K562 (cell line): ENCODE measurements around the gene HRAS. TPM values are rescaled to one million over a fixed set of nuclear protein-coding genes. Genes with fewer than 3 reads are reported as not detected.

ENCODE experiments used
- ARNT ChIP-seq, 2 experiments: fragments of 450-650 bp; IDR thresholded peaks; 2 replicates each; pipeline ENCODE4 v1.6.1; 2016; ENCODE audit warnings: mild to moderate bottlenecking in 1 of 2
- BDP1 ChIP-seq: IDR thresholded peaks from 3 replicates; pipeline ENCODE4 v1.6.1; 2011; ENCODE audit not compliant: insufficient read length, insufficient read depth
- ELF4 ChIP-seq: fragments of 450-650 bp; formaldehyde crosslinking; IDR thresholded peaks from 2 replicates; pipeline ENCODE4 v1.4.0; 2022; ENCODE audit warnings: missing genetic modification characterization
- ETV6 ChIP-seq, 3 experiments: fragments of 150-350 bp in 1 of 3; sonication (generic) in 1 of 3; formaldehyde crosslinking in 1 of 3; IDR thresholded peaks; 2 replicates each; pipeline versions ENCODE4 v1.6.1 to v1.8.0; 2014 to 2022; ENCODE audit warnings: borderline replicate concordance in 2 of 3, low read depth in 2 of 3, antibody characterized with exemption in 1 of 3, low read length in 1 of 3, mild to moderate bottlenecking in 1 of 3, missing genetic modification reagents in 1 of 3
- FOSL1 ChIP-seq: fragments of 200-800 bp; sonication (Bioruptor generic); conservative IDR thresholded peaks from 2 replicates; pipeline ENCODE4 v1.6.1; 2016; ENCODE audit warnings: missing genetic modification characterization, missing compliant biosample characterization
- GATAD2A ChIP-seq: fragments of 450-650 bp; IDR thresholded peaks from 2 replicates; pipeline ENCODE4 v1.6.1; 2017
- HDAC2 ChIP-seq: fragments of 450-650 bp; IDR thresholded peaks from 2 replicates; pipeline ENCODE4 v1.6.1; 2016; ENCODE audit warnings: mild to moderate bottlenecking
- HMG20B ChIP-seq: fragments of 250-450 bp; sonication (Bioruptor Pico); IDR thresholded peaks from 2 replicates; pipeline ENCODE4 v1.5.0; 2021; ENCODE audit warnings: mild to moderate bottlenecking
- KDM1A ChIP-seq, 2 experiments: fragments of 450-650 bp; IDR thresholded peaks; 2 replicates each; pipeline ENCODE4 v1.6.1; 2016; ENCODE audit warnings: mild to moderate bottlenecking in 2 of 2
- KDM5B ChIP-seq: fragments of 200-600 bp; sonication (generic); IDR thresholded peaks from 2 replicates; pipeline ENCODE4 v1.6.1; 2012; ENCODE audit warnings: low read depth, mild to moderate bottlenecking, moderate library complexity, low read length, control low read depth, inconsistent platforms; ENCODE audit not compliant: insufficient replicate concordance
- MAFF ChIP-seq: IDR thresholded peaks from 2 replicates; pipeline ENCODE4 v1.6.1; 2012; ENCODE audit warnings: low read length, improper control_type of control experiment
- MEF2D ChIP-seq: conservative IDR thresholded peaks from 2 replicates; pipeline ENCODE4 v1.6.1; 2016; ENCODE audit warnings: low read depth, missing genetic modification characterization, missing compliant biosample characterization
- MXI1 ChIP-seq: IDR thresholded peaks from 2 replicates; pipeline ENCODE4 v1.6.1; 2011; ENCODE audit warnings: low read depth, mild to moderate bottlenecking, improper control_type of control experiment, low read length
- STAT5A ChIP-seq: IDR thresholded peaks from 2 replicates; pipeline ENCODE4 v1.6.1; 2012; ENCODE audit warnings: low read length, inconsistent platforms, borderline replicate concordance
- TEAD2 ChIP-seq: fragments of 450-650 bp; IDR thresholded peaks from 2 replicates; pipeline ENCODE4 v1.6.1; 2016; ENCODE audit warnings: missing genetic modification characterization, control low read depth, missing compliant biosample characterization
- ZNF124 ChIP-seq: sonication (generic); formaldehyde crosslinking; IDR thresholded peaks from 2 replicates; pipeline ENCODE4 v1.8.1; 2022; ENCODE audit warnings: missing genetic modification reagents
- ZNF507 ChIP-seq: conservative IDR thresholded peaks from 2 replicates; pipeline ENCODE4 v1.6.1; 2017; ENCODE audit warnings: missing genetic modification characterization, missing compliant biosample characterization
- ZNF561 ChIP-seq: fragments of 450-650 bp; formaldehyde crosslinking; conservative IDR thresholded peaks from 2 replicates; pipeline ENCODE4 v1.4.0; 2020; ENCODE audit warnings: mild to moderate bottlenecking, moderate library complexity
- ZNF79 ChIP-seq: fragments of 250-450 bp; sonication (Bioruptor Pico); IDR thresholded peaks from 2 replicates; pipeline ENCODE4 v1.4.0; 2020; ENCODE audit warnings: low read depth, mild to moderate bottlenecking, moderate library complexity
- polyA plus RNA-seq, 8 experiments: library from polyadenylated mRNA; depleted of rRNA in 4 of 8; stranded (reverse) in 5 of 8; unstranded in 3 of 8; fragments of >200 nt; fragmentation: Nextera tagmentation in 2 of 8; fragmentation: Illumina TruSeq in 1 of 8; extraction: Ambion mirVana in 2 of 8; extraction: Trizol in 1 of 8; gene quantifications; 2 replicates each; pipeline versions ENCODE4 v1.2.1 to v1.2.3, GENCODE V29; 2011 to 2014; ENCODE audit warnings: inconsistent platforms in 1 of 8, missing spikeins in 1 of 8
- total RNA-seq, 7 experiments: library from RNA; depleted of rRNA in 6 of 7; stranded (reverse); fragments of >200 nt in 6 of 7; fragmentation: Illumina TruSeq in 2 of 7; extraction: Trizol in 2 of 7; gene quantifications; 2 replicates each; pipeline versions ENCODE4 v1.2.1 to v1.2.3, GENCODE V29; 2011 to 2021; ENCODE audit warnings: low replicate concordance in 1 of 7
- TF ChIP-seq, protein P1 (sequence below): sonication (generic); formaldehyde crosslinking; IDR thresholded peaks from 2 replicates; pipeline ENCODE4 v1.8.0; 2022; ENCODE audit warnings: mild to moderate bottlenecking, missing genetic modification reagents
- TF ChIP-seq, protein P2 (sequence below): fragments of 250-450 bp; sonication (Bioruptor Pico); IDR thresholded peaks from 2 replicates; pipeline ENCODE4 v1.5.0; 2021; ENCODE audit warnings: mild to moderate bottlenecking, borderline replicate concordance
- TF ChIP-seq, protein P3 (sequence below): fragments of 250-450 bp; sonication (Bioruptor Pico); IDR thresholded peaks from 2 replicates; pipeline ENCODE4 v1.6.1; 2021; ENCODE audit warnings: mild to moderate bottlenecking

HRAS gene
- total and polyA plus RNA-seq, 9 of the 15 experiments (the other 6 are each of a cell fraction or from before 2014, with no cell fraction given) = 2.8 to 73.5 (median 29.6) TPM

DNA sequence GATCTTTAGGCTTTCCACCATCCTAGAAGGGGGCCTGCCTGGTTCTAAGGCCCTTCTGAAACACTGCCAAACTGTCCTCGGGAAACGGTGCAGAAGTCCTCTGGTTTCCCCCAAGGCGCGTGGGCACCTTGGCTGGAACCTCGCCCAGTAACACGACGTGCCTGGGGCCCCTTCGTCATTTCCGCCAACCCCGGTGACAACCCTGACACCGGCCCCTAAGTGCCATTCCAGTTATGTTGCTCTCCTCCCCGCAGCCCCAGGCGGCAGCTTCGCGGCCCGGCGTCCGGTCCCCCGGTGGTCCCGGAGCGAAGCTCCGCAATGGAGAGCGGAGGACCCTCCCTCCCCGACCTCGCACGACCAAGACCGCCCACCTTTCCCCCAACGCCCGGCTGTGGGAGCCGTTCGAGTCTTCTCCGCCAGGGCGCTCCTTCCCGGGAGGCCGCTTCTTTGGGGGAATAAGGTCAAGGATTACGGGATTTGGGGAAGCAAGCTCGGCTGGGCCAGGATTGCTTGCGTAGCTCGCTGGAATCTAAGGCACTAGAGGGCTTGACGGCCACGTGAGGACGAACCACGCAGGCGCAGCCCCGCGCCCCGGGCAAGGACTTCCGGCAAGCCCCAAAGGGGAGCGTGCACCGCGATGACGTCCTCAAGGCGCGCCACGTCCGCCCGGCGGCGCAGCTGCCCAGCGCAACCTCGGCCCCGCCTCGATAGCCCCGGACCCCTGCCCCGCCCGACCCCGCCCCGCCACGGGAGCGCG is 29.0 kb downstream of the HRAS start (continued):
- TF ChIP-seq, protein P1, sequence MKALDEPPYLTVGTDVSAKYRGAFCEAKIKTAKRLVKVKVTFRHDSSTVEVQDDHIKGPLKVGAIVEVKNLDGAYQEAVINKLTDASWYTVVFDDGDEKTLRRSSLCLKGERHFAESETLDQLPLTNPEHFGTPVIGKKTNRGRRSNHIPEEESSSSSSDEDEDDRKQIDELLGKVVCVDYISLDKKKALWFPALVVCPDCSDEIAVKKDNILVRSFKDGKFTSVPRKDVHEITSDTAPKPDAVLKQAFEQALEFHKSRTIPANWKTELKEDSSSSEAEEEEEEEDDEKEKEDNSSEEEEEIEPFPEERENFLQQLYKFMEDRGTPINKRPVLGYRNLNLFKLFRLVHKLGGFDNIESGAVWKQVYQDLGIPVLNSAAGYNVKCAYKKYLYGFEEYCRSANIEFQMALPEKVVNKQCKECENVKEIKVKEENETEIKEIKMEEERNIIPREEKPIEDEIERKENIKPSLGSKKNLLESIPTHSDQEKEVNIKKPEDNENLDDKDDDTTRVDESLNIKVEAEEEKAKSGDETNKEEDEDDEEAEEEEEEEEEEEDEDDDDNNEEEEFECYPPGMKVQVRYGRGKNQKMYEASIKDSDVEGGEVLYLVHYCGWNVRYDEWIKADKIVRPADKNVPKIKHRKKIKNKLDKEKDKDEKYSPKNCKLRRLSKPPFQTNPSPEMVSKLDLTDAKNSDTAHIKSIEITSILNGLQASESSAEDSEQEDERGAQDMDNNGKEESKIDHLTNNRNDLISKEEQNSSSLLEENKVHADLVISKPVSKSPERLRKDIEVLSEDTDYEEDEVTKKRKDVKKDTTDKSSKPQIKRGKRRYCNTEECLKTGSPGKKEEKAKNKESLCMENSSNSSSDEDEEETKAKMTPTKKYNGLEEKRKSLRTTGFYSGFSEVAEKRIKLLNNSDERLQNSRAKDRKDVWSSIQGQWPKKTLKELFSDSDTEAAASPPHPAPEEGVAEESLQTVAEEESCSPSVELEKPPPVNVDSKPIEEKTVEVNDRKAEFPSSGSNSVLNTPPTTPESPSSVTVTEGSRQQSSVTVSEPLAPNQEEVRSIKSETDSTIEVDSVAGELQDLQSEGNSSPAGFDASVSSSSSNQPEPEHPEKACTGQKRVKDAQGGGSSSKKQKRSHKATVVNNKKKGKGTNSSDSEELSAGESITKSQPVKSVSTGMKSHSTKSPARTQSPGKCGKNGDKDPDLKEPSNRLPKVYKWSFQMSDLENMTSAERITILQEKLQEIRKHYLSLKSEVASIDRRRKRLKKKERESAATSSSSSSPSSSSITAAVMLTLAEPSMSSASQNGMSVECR (CRISPR knock-in tag) = peak; percentile 95
- TF ChIP-seq KDM5B (no peak), MEF2D (tag) (no peak), ELF4 (no peak), ZNF79 (no peak), TEAD2 (tag) (no peak), ZNF561 (CRISPR knock-in tag) (no peak), MAFF (no peak), GATAD2A (no peak), ARNT (IDR thresholded peaks at IDR 0.05) (no peak), STAT5A (no peak), MXI1 (peak; percentile 94), BDP1 (no peak), ZNF507 (no peak), FOSL1 (tag) (no peak), ZNF124 (CRISPR knock-in tag) (no peak), KDM1A (IDR thresholded peaks at IDR 0.05) (no peak), ETV6 (IDR thresholded peaks at IDR 0.05; ENCODE audit: borderline replicate concordance in 1 of 2, low read depth in 2 of 2, low read length in 1 of 2) (no peak), ETV6 (CRISPR knock-in tag; IDR thresholded peaks at IDR 0.05; ENCODE audit: borderline replicate concordance) (no peak), HMG20B (no peak), HDAC2 (no peak; the same call in none of the 2 replicates)
- TF ChIP-seq, protein P2, sequence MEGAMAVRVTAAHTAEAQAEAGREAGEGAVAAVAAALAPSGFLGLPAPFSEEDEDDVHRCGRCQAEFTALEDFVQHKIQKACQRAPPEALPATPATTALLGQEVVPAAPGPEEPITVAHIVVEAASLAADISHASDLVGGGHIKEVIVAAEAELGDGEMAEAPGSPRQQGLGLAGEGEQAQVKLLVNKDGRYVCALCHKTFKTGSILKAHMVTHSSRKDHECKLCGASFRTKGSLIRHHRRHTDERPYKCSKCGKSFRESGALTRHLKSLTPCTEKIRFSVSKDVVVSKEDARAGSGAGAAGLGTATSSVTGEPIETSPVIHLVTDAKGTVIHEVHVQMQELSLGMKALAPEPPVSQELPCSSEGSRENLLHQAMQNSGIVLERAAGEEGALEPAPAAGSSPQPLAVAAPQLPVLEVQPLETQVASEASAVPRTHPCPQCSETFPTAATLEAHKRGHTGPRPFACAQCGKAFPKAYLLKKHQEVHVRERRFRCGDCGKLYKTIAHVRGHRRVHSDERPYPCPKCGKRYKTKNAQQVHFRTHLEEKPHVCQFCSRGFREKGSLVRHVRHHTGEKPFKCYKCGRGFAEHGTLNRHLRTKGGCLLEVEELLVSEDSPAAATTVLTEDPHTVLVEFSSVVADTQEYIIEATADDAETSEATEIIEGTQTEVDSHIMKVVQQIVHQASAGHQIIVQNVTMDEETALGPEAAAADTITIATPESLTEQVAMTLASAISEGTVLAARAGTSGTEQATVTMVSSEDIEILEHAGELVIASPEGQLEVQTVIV (CRISPR knock-in tag) = no peak
- TF ChIP-seq, protein P3, sequence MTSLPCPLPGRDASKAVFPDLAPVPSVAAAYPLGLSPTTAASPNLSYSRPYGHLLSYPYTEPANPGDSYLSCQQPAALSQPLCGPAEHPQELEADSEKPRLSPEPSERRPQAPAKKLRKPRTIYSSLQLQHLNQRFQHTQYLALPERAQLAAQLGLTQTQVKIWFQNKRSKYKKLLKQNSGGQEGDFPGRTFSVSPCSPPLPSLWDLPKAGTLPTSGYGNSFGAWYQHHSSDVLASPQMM (CRISPR knock-in tag) = no peak
